Renal cortical epithelial cell (primary cell): ENCODE results near the gene ZNF165. TPM values are rescaled to one million over a fixed set of nuclear protein-coding genes. Genes with fewer than 3 reads are reported as not detected.
"Not testable (repeated sequence)": the region's sequence is repeated elsewhere in the genome, so short reads cannot be mapped to it uniquely, and the experiment has no call there.

Experiments used
- DNase-seq: peaks from one replicate; pipeline ENCODE4 v3.0.0-alpha.2; 2011; ENCODE audit warnings: low read depth
- total RNA-seq: library from RNA; depleted of rRNA; stranded (reverse); fragments of >200 nt; gene quantifications from 2 replicates; pipeline ENCODE4 v1.2.3, GENCODE V29; 2014

Gene ZNF165
- total RNA-seq, 1 donor from 2014 or later, result 2.4 TPM

GRCh38 chr6:28121876-28122275 is 41.5 kb downstream of the ZNF165 start:
- no peak for DNase-seq

- DNase-seq, result not testable (repeated sequence)
Observed at GRCh38 chr6:28122283-28122682, 41.9 kb downstream of the ZNF165 start.

GRCh38 chr6:28124350-28124970 is 44.1 kb downstream of the ZNF165 start, which contains the start of gene ZSCAN16:
Gene ZSCAN16, plus strand, starts transcription at chr6:28124609. Its CDS starts 835 bp downstream, at chr6:28125444.
- DNase-seq, result peak; percentile 74

- no peak for DNase-seq
Observed at GRCh38 chr6:28124971-28125353, 44.6 kb downstream of the ZNF165 start.

GRCh38 chr6:28125401-28125800 is 45.0 kb downstream of the ZNF165 start:
- DNase-seq, result no peak

GRCh38 chr6:28134015-28134414 is 53.6 kb downstream of the ZNF165 start:
- DNase-seq, result peak; percentile 22

GRCh38 chr6:28134716-28135115 is 54.3 kb downstream of the ZNF165 start:
- no peak for DNase-seq

GRCh38 chr6:28135393-28135792 is 55.0 kb downstream of the ZNF165 start:
- no peak for DNase-seq

- DNase-seq, result peak; percentile 84
Observed at GRCh38 chr6:28136585-28137504, 56.5 kb downstream of the ZNF165 start.

- peak; percentile 50 for DNase-seq
Observed at GRCh38 chr6:28137505-28137981, 57.2 kb downstream of the ZNF165 start.

Other genes with a start within 250 kb of the ZNF165 start
- gene OR2B2, start 168.2 kb upstream of the ZNF165 start, total RNA-seq, result not detected in 2 replicates
- gene OR2B6, start 123.3 kb upstream of the ZNF165 start, total RNA-seq, result not detected in 2 replicates
- 8.0 and 8.7 TPM in 2 replicates for gene ZSCAN16, start 44.0 kb downstream of the ZNF165 start, total RNA-seq
- 7.6 and 33.1 TPM in 2 replicates for gene ZKSCAN8, start 61.3 kb downstream of the ZNF165 start, total RNA-seq
- gene ZSCAN9, start 144.7 kb downstream of the ZNF165 start, total RNA-seq, result 16.3 and 23.7 TPM in 2 replicates
- gene ZKSCAN4, start 171.7 kb downstream of the ZNF165 start, total RNA-seq, result 6.1 and 8.1 TPM in 2 replicates
- gene NKAPL, start 178.7 kb downstream of the ZNF165 start, total RNA-seq, result 0.15 and 0.17 TPM in 2 replicates
- gene ZSCAN26, start 186.6 kb downstream of the ZNF165 start, total RNA-seq, result 10.1 and 27.0 TPM in 2 replicates
- gene PGBD1, start 201.0 kb downstream of the ZNF165 start, total RNA-seq, result 5.7 and 7.6 TPM in 2 replicates